Caco-2 (cell line): ENCODE results near the gene CACNA1G. TPM values are rescaled to one million over a fixed set of nuclear protein-coding genes. Genes with fewer than 3 reads are reported as not detected.

ENCODE experiments used
- BruUV-seq: library from RNA; stranded (reverse); fragments of 400-500 nt; replicated peaks from 2 replicates; lab custom pipeline; 2021; lab: Mats Ljungman, UMichigan
- CTCF ChIA-PET: fragments of 300-600 bp; sonication (Branson Sonifier 250); formaldehyde crosslinking; loops from one replicate; lab custom pipeline; 2022; ENCODE audit warnings: antibody characterized with exemption; lab: Charles Lee
- POLR2A ChIA-PET: fragments of 300-600 bp; sonication (Branson Sonifier 250); formaldehyde crosslinking; loops from one replicate; lab custom pipeline; 2022; ENCODE audit warnings: antibody characterized with exemption; lab: Charles Lee
- DNase-seq, 2 experiments: peaks; one replicate each; pipeline versions ENCODE4 v3.0.0 to v3.0.0-alpha.2; 2020 to 2022
- H3K27me3 ChIP-seq: replicated peaks from 2 replicates; pipeline ENCODE4 v1.6.0; 2011; ENCODE audit warnings: low read length; ENCODE audit not compliant: control insufficient read depth, insufficient read depth
- H3K36me3 ChIP-seq: 2 replicates; pipeline ENCODE4 v1.5.1; 2011; ENCODE audit warnings: low read length; ENCODE audit not compliant: control insufficient read depth, insufficient read depth
- H3K4me1 ChIP-seq: fragments of 250-450 bp; sonication (Bioruptor Pico); 2 replicates; pipeline ENCODE4 v1.5.1; 2020; ENCODE audit warnings: mild to moderate bottlenecking
- H3K4me3 ChIP-seq: 2 replicates; pipeline ENCODE4 v1.5.1; 2011; ENCODE audit warnings: low read depth, mild to moderate bottlenecking, control low read depth, low read length
- H3K9me3 ChIP-seq: fragments of 250-450 bp; sonication (Bioruptor Pico); 2 replicates; pipeline ENCODE4 v1.5.1; 2020; ENCODE audit warnings: mild to moderate bottlenecking, moderate library complexity
- H3K27ac Mint-ChIP-seq: one replicate; pipeline ENCODE4 v1.8.0; 2022; ENCODE audit warnings: mixed read lengths; ENCODE audit not compliant: unreplicated experiment
- H3K27me3 Mint-ChIP-seq: one replicate; pipeline ENCODE4 v1.8.0; 2022; ENCODE audit warnings: mixed read lengths; ENCODE audit not compliant: insufficient read depth, unreplicated experiment
- H3K36me3 Mint-ChIP-seq: one replicate; pipeline ENCODE4 v1.8.0; 2022; ENCODE audit warnings: mild to moderate bottlenecking, mixed read lengths; ENCODE audit not compliant: insufficient read depth, unreplicated experiment
- H3K4me1 Mint-ChIP-seq: one replicate; pipeline ENCODE4 v1.8.0; 2022; ENCODE audit warnings: low read depth, mixed read lengths; ENCODE audit not compliant: unreplicated experiment
- H3K4me3 Mint-ChIP-seq: one replicate; pipeline ENCODE4 v1.8.0; 2022; ENCODE audit warnings: mild to moderate bottlenecking, moderate library complexity, mixed read lengths; ENCODE audit not compliant: unreplicated experiment
- H3K9me3 Mint-ChIP-seq: one replicate; pipeline ENCODE4 v1.8.0; 2022; ENCODE audit warnings: mixed read lengths; ENCODE audit not compliant: unreplicated experiment
- intact Hi-C: fragments of 100-400 bp; cut with micrococcal nuclease; formaldehyde crosslinking; loops from one replicate; pipeline ENCODE4 v1.10.0; 2022; ENCODE audit not compliant: unreplicated experiment
- total RNA-seq: library from RNA; stranded (reverse); gene quantifications from 2 replicates; pipeline ENCODE4 v1.2.3, GENCODE V29; 2022
- TF ChIP-seq, protein P1 (sequence below), 2 experiments: fragments of 200-600 bp in 1 of 2; IDR thresholded peaks; 1 replicate in 1 of 2; 2 replicates in 1 of 2; pipeline versions ENCODE4 v1.5.1 to v1.8.0; 2011 to 2022; ENCODE audit warnings: antibody characterized with exemption in 1 of 2, control low read depth in 1 of 2, inconsistent platforms in 1 of 2, low read depth in 1 of 2, low read length in 1 of 2, mild to moderate bottlenecking in 1 of 2, moderate library complexity in 1 of 2; ENCODE audit not compliant: insufficient read depth in 1 of 2, severe bottlenecking in 1 of 2, unreplicated experiment in 1 of 2

CACNA1G gene
- total RNA-seq, 1 experiment from 2014 or later, result 1.4 TPM

DNA sequence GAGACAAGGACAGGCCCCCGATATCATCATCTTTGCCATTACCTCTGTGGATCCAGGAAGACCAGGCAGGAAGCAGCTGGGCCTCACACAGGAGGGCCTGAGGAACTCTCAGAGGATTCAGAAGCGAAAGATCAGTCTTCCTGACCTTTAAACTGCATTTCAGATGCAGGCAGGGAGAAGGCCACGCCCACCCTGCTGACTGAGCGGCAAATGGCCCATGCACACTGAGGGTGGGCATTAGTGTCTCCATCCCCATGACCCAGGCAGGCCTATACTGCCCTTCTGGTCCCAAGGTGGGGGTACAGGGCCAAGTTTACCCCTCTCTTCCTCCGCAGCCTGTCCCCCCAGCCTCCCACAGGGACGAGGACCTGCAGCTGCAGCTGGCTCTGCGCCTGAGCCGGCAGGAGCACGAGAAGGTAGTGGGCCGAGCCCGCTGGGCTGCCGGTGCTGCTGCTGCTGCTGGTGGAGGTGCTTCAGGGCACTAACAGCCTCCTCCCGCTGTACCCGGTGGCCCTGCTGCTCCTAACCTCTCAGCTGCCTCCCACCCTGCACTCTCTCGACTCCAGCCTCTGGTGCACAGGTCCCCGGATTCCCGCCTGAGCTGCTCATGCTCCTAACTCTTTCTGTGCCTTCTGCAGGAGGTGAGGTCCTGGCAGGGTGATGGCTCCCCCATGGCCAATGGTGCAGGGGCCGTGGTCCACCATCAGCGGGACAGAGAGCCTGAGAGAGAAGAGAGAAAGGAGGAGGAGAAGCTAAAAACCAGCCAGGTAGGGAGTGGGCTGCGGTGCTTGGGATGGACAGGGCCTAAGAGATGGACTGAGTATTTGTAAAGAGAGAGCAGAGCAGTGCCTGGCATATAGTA is 21.7 kb upstream of the CACNA1G start:
- no TSS peak for BruUV-seq
- Histone ChIP-seq H3K27me3 (no peaks in the 10 kb centered on the region), H3K4me1 (peaks cover 64% of the 10 kb centered on the region), H3K9me3 (no peaks in the 10 kb centered on the region), H3K36me3 (no peaks in the 10 kb centered on the region), H3K4me3 (no peak overlapping the region)
- Mint-ChIP-seq H3K36me3 (peaks cover 67% of the 10 kb centered on the region), H3K27ac (peak overlapping the region; percentile 4), H3K27me3 (no peaks in the 10 kb centered on the region), H3K9me3 (no peaks in the 10 kb centered on the region), H3K4me1 (peaks cover 56% of the 10 kb centered on the region), H3K4me3 (no peak overlapping the region)
- ChIA-PET POLR2A (interaction anchor here (0.9 kb wide), 1 partner anchor 181 kb away, joined by 3 read pairs; the partner anchor contains the start of gene LUC7L3), CTCF (interaction anchor here (0.6 to 1.0 kb wide), 3 partner anchors 12 to 127 kb away, joined by 3 to 9 read pairs (median 5); no protein-coding TSS in a partner anchor)
- TF ChIP-seq, protein P1, sequence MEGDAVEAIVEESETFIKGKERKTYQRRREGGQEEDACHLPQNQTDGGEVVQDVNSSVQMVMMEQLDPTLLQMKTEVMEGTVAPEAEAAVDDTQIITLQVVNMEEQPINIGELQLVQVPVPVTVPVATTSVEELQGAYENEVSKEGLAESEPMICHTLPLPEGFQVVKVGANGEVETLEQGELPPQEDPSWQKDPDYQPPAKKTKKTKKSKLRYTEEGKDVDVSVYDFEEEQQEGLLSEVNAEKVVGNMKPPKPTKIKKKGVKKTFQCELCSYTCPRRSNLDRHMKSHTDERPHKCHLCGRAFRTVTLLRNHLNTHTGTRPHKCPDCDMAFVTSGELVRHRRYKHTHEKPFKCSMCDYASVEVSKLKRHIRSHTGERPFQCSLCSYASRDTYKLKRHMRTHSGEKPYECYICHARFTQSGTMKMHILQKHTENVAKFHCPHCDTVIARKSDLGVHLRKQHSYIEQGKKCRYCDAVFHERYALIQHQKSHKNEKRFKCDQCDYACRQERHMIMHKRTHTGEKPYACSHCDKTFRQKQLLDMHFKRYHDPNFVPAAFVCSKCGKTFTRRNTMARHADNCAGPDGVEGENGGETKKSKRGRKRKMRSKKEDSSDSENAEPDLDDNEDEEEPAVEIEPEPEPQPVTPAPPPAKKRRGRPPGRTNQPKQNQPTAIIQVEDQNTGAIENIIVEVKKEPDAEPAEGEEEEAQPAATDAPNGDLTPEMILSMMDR (IDR thresholded peaks at IDR 0.05; ENCODE audit: insufficient read depth in 1 of 2, low read depth in 1 of 2, low read length in 1 of 2, severe bottlenecking in 1 of 2, unreplicated experiment in 1 of 2), result no peak
- peak in 1 of 2 experiments; percentile 55 for DNase-seq
- intact Hi-C loops, result no loop called here

DNA sequence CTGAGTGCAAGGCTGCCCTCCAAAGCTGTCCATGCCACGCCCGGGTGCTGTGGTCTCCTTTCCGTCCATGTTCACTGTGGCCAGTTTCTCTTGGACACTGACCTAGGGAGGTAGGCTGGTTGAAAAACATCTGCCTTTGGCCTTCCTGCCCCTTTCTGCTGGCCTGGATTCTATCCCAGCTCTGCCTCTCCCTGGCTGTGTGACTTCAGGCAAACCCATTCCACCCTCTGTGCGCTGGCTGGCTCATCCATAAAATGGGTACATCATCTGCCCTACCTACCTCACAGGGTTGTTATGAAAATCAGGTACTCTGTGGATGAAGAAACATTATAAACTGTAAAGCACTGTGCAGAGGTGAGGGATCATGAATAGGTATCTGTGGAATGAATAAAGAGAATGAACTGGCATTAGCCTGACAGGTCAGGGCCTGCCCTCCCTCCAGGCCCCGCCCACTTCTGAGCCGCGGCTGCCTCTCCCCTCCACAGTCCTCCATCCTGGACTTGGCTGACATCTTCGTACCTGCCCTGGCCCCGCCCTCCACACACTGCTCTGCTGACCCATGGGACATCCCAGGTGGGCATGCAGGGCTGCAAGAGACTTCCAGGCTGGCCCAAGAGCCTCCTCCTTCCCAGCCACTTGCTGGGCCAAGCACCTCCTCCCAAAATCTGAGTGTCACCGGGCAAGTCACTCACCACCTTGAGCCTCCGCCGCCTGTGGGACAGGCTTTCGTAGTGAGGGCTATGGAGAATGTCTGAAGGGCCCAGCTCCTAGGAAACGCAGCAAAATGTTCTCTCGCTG is 20.6 kb upstream of the CACNA1G start:
- Mint-ChIP-seq H3K36me3 (peaks cover 69% of the 10 kb centered on the region), H3K4me1 (peaks cover 57% of the 10 kb centered on the region), H3K4me3 (no peak overlapping the region), H3K9me3 (no peaks in the 10 kb centered on the region), H3K27me3 (no peaks in the 10 kb centered on the region), H3K27ac (no peak overlapping the region)
- TF ChIP-seq, protein P1 (IDR thresholded peaks at IDR 0.05; ENCODE audit: insufficient read depth in 1 of 2, low read depth in 1 of 2, low read length in 1 of 2, severe bottlenecking in 1 of 2, unreplicated experiment in 1 of 2), result no peak
- Histone ChIP-seq H3K9me3 (no peaks in the 10 kb centered on the region), H3K36me3 (no peaks in the 10 kb centered on the region), H3K27me3 (no peaks in the 10 kb centered on the region), H3K4me1 (peaks cover 61% of the 10 kb centered on the region), H3K4me3 (no peak overlapping the region)
- intact Hi-C loops, result loop anchor here (10.0 kb wide), 1 partner anchor 245 kb away; no protein-coding TSS in a partner anchor
- ChIA-PET POLR2A (interaction anchor here (0.9 kb wide), 1 partner anchor 179 kb away, joined by 3 read pairs; the partner anchor contains the start of gene LUC7L3), CTCF (no interaction called here)
- no TSS peak for BruUV-seq
- DNase-seq, result peak; percentile 83 to 90
